HepG2 (cell line): ENCODE measurements around the gene LRRC8C. TPM values are rescaled to one million over a fixed set of nuclear protein-coding genes. Genes with fewer than 3 reads are reported as not detected.

Experiments used
- ATAC-seq: fragments of 200-7000 bp; cut with Tn5 transposase; 3 replicates; pipeline ENCODE4 v1.9.1; 2020; ENCODE audit warnings: mild to moderate bottlenecking, moderate library complexity
- BruUV-seq: library from RNA; stranded (reverse); fragments of 400-500 nt; replicated peaks from 2 replicates; lab custom pipeline; 2021; lab: Mats Ljungman, UMichigan
- CTCF ChIA-PET: fragments of 300-600 bp; formaldehyde crosslinking; extraction: SDS; loops from one replicate; lab custom pipeline; 2021; ENCODE audit warnings: low total read pairs, inconsistent platforms, low intra/inter-chr PET ratio; lab: Yijun Ruan, JAX
- POLR2A ChIA-PET: fragments of 350-600 bp; sonication (Branson Sonifier 250); formaldehyde crosslinking; loops from one replicate; lab custom pipeline; 2020; ENCODE audit warnings: antibody characterized with exemption, inconsistent platforms; lab: Yijun Ruan, JAX
- DNase-seq: peaks from one replicate; pipeline ENCODE4 v3.0.0-alpha.2; 2015; ENCODE audit warnings: low spot score
- FAIRE-seq: peaks from 3 replicates; lab custom pipeline; 2011; peaks lifted over from hg19 to GRCh38; lab: Jason Lieb, UNC
- H2AFZ ChIP-seq: one replicate; pipeline ENCODE4 v1.6.1; 2011; ENCODE audit warnings: low read length, inconsistent platforms
- H3K27ac ChIP-seq: fragments of 300-600 bp; 3 replicates; pipeline ENCODE4 v1.8.0; 2011; ENCODE audit warnings: mixed run types, mild to moderate bottlenecking, mixed read lengths, low read length, inconsistent platforms; ENCODE audit not compliant: insufficient read depth; ENCODE audit errors: extremely low read length
- H3K27me3 ChIP-seq, 2 experiments: fragments of 200-600 bp in 1 of 2; 2 replicates in 1 of 2; 3 replicates in 1 of 2; pipeline versions ENCODE4 v1.6.0 to v1.8.0; 2011; ENCODE audit warnings: low read length in 2 of 2, mild to moderate bottlenecking in 2 of 2, moderate library complexity in 2 of 2, inconsistent platforms in 1 of 2; ENCODE audit not compliant: insufficient read depth in 2 of 2, control insufficient read depth in 1 of 2
- H3K36me3 ChIP-seq, 2 experiments: fragments of 200-600 bp in 1 of 2; replicated peaks in 1 of 2; 2 replicates in 1 of 2; 3 replicates in 1 of 2; pipeline versions ENCODE4 v1.5.1 to v1.8.0; 2011; ENCODE audit warnings: low read length in 2 of 2, inconsistent platforms in 1 of 2; ENCODE audit not compliant: insufficient read depth in 2 of 2, control insufficient read depth in 1 of 2
- H3K4me1 ChIP-seq: 2 replicates; pipeline ENCODE4 v1.5.1; 2012; ENCODE audit warnings: low read length, inconsistent platforms; ENCODE audit not compliant: insufficient read depth
- H3K4me2 ChIP-seq: 2 replicates; pipeline ENCODE4 v1.6.0; 2011; ENCODE audit warnings: low read depth, low read length, inconsistent platforms
- H3K4me3 ChIP-seq, 3 experiments: fragments of 200-600 bp in 1 of 3; sonication (generic), shearing (Covaris generic) in 1 of 3; replicated peaks in 1 of 3; 2 replicates each; pipeline ENCODE4 v1.5.1; 2011 to 2016; ENCODE audit warnings: low read length in 3 of 3, inconsistent platforms in 2 of 3, low read depth in 2 of 3, mild to moderate bottlenecking in 2 of 3, control low read depth in 1 of 3, mixed read lengths in 1 of 3; ENCODE audit not compliant: insufficient read depth in 1 of 3
- H3K79me2 ChIP-seq: one replicate; pipeline ENCODE4 v1.6.1; 2011; ENCODE audit warnings: low read length, inconsistent platforms; ENCODE audit not compliant: insufficient read depth
- H3K9ac ChIP-seq: 2 replicates; pipeline ENCODE4 v1.6.0; 2011; ENCODE audit warnings: mild to moderate bottlenecking, low read depth, low read length, inconsistent platforms; ENCODE audit not compliant: insufficient read depth
- H3K9me3 ChIP-seq: 2 replicates; pipeline ENCODE4 v1.5.1; 2012; ENCODE audit warnings: mild to moderate bottlenecking, low read length
- H4K20me1 ChIP-seq: 2 replicates; pipeline ENCODE4 v1.6.0; 2011; ENCODE audit warnings: inconsistent platforms, mild to moderate bottlenecking, low read length, moderate library complexity; ENCODE audit not compliant: insufficient read depth
- AGO1 ChIP-seq: fragments of 200-400 bp; formaldehyde crosslinking; IDR thresholded peaks from 2 replicates; pipeline ENCODE4 v1.6.1; 2017; ENCODE audit warnings: mild to moderate bottlenecking, low read depth, low read length, moderate library complexity; ENCODE audit not compliant: poor library complexity, severe bottlenecking
- ATF7 ChIP-seq, 2 experiments: fragments of 450-650 bp in 1 of 2; sonication (generic) in 1 of 2; formaldehyde crosslinking in 1 of 2; IDR thresholded peaks; 2 replicates each; pipeline versions ENCODE4 v1.4.0 to v1.6.1; 2016 to 2020; ENCODE audit warnings: antibody characterized with exemption in 1 of 2, mild to moderate bottlenecking in 1 of 2, missing genetic modification reagents in 1 of 2
- DR1 ChIP-seq: sonication (generic); formaldehyde crosslinking; IDR thresholded peaks from 2 replicates; pipeline ENCODE4 v1.8.0; 2021; ENCODE audit warnings: mild to moderate bottlenecking, missing genetic modification reagents, inconsistent platforms
- RFX5 ChIP-seq: IDR thresholded peaks from 2 replicates; pipeline ENCODE4 v1.6.1; 2011; ENCODE audit warnings: low read depth, low read length, improper control_type of control experiment
- SIN3B ChIP-seq: fragments of 150-350 bp; IDR thresholded peaks from 2 replicates; pipeline ENCODE4 v1.6.1; 2014; ENCODE audit warnings: low read length
- ZNF225 ChIP-seq: sonication (generic); formaldehyde crosslinking; IDR thresholded peaks from 2 replicates; pipeline ENCODE4 v1.4.0; 2020; ENCODE audit warnings: mild to moderate bottlenecking, missing genetic modification reagents
- ZNF407 ChIP-seq: sonication (generic); formaldehyde crosslinking; IDR thresholded peaks from one replicate; pipeline ENCODE4 v1.5.1; 2020; ENCODE audit warnings: mild to moderate bottlenecking, missing genetic modification reagents; ENCODE audit errors: not compliant biosample characterization
- ZNF616 ChIP-seq: sonication (generic); formaldehyde crosslinking; IDR thresholded peaks from 2 replicates; pipeline ENCODE4 v1.5.0; 2020; ENCODE audit warnings: low read depth, mild to moderate bottlenecking, missing genetic modification reagents
- ZNF644 ChIP-seq: IDR thresholded peaks from 2 replicates; pipeline ENCODE4 v1.6.1; 2016; ENCODE audit warnings: low read depth
- WGBS: methylation state at CpG from one replicate; pipeline ENCODE4 v1.1.6; 2017; ENCODE audit warnings: low lambda C conversion rate; 5-methylcytosine and 5-hydroxymethylcytosine counted together
- in situ Hi-C: cut with HindIII; loops from 2 replicates; pipeline ENCODE4 v1.10.0; 2017; ENCODE audit warnings: low pct_unique_long_range_greater_than_20kb; ENCODE audit not compliant: extremely low pct_ligation_motif_present
- intact Hi-C: fragments of 100-400 bp; cut with micrococcal nuclease; formaldehyde crosslinking; loops from one replicate; pipeline ENCODE4 v1.10.0; 2022; ENCODE audit not compliant: unreplicated experiment
- polyA plus RNA-seq, 8 experiments: library from polyadenylated mRNA; depleted of rRNA in 3 of 8; stranded (reverse) in 7 of 8; unstranded in 1 of 8; fragments of >200 nt; fragmentation: Illumina TruSeq in 4 of 8; extraction: Trizol in 4 of 8; gene quantifications; 2 replicates each; pipeline versions ENCODE4 v1.2.1 to v1.2.3, GENCODE V29; 2011 to 2016; ENCODE audit warnings: low read depth in 4 of 8, missing spikeins in 1 of 8, mixed read lengths in 1 of 8; ENCODE audit not compliant: insufficient read depth in 1 of 8
- total RNA-seq, 5 experiments: library from RNA; depleted of rRNA; stranded (reverse); fragments of >200 nt; fragmentation: Illumina TruSeq; extraction: Trizol; gene quantifications; 2 replicates each; pipeline ENCODE4 v1.2.3, GENCODE V29; 2016; ENCODE audit warnings: low read depth in 1 of 5
- TF ChIP-seq, protein P1 (sequence below): sonication (generic); formaldehyde crosslinking; IDR thresholded peaks from 2 replicates; pipeline ENCODE4 v1.5.1; 2020; ENCODE audit warnings: missing genetic modification reagents, mild to moderate bottlenecking, borderline replicate concordance
- TF ChIP-seq, protein P2 (sequence below): sonication (generic); formaldehyde crosslinking; IDR thresholded peaks from 2 replicates; pipeline ENCODE4 v1.4.0; 2020; ENCODE audit warnings: missing genetic modification reagents

Gene LRRC8C
- total and polyA plus RNA-seq, 2 of the 13 experiments (the other 11 are each of a cell fraction or from before 2014, with no cell fraction given): 0.22 to 0.32 TPM

DNA sequence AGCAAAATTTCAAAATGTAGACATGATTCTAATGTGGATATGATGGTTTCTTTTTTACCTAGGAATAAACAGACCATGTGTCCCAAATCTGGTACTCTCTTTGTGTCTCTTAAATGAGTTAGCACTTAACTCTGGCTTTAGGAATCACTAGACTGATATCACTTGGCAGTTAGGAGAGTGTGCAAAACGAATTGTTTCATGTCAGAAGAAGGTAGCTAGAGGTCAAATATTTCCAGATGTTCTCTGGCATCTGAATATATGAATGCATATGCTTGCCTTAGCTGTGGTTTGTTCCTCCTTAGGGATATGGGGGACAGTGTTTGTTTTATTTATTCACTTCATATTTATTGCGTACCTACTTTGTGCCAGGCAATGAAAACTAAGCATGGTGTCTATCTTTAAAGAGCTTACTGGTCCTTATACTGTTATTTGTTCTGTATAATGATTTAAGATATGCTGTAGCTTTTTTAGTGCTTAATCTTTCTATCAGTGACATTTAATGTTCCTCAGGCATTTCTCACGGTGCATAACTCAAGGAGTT lies 65.2 kb downstream of the LRRC8C start:
- H3K27ac ChIP-seq: no peak overlapping the region
- no peaks in the 10 kb centered on the region for H3K36me3 ChIP-seq
- TF ChIP-seq ATF7 (IDR thresholded peaks at IDR 0.05) (no peak), ATF7 (CRISPR knock-in tag; IDR thresholded peaks at IDR 0.05) (no peak), ZNF616 (CRISPR knock-in tag) (no peak), AGO1 (no peak), DR1 (CRISPR knock-in tag) (no peak), ZNF225 (CRISPR knock-in tag) (no peak), RFX5 (no peak), SIN3B (no peak), ZNF644 (no peak), ZNF407 (CRISPR knock-in tag) (no peak)
- TF ChIP-seq, protein P1, sequence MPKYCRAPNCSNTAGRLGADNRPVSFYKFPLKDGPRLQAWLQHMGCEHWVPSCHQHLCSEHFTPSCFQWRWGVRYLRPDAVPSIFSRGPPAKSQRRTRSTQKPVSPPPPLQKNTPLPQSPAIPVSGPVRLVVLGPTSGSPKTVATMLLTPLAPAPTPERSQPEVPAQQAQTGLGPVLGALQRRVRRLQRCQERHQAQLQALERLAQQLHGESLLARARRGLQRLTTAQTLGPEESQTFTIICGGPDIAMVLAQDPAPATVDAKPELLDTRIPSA (CRISPR knock-in tag): no peak
- TF ChIP-seq, protein P2, sequence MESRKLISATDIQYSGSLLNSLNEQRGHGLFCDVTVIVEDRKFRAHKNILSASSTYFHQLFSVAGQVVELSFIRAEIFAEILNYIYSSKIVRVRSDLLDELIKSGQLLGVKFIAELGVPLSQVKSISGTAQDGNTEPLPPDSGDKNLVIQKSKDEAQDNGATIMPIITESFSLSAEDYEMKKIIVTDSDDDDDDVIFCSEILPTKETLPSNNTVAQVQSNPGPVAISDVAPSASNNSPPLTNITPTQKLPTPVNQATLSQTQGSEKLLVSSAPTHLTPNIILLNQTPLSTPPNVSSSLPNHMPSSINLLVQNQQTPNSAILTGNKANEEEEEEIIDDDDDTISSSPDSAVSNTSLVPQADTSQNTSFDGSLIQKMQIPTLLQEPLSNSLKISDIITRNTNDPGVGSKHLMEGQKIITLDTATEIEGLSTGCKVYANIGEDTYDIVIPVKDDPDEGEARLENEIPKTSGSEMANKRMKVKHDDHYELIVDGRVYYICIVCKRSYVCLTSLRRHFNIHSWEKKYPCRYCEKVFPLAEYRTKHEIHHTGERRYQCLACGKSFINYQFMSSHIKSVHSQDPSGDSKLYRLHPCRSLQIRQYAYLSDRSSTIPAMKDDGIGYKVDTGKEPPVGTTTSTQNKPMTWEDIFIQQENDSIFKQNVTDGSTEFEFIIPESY: no peak
- TF ChIP-seq, all 625 proteins: peak for 0
- H3K4me2 ChIP-seq: no peak overlapping the region
- 14% methylated on average over 3 of the region's 3 CpGs for WGBS
- POLR2A ChIA-PET: no interaction called here
- H3K4me1 ChIP-seq: no peaks in the 10 kb centered on the region
- H3K79me2 ChIP-seq: no peaks in the 10 kb centered on the region
- no peak overlapping the region for H3K9ac ChIP-seq
- DNase-seq (no peak), FAIRE-seq (no peak), ATAC-seq (no peak)
- BruUV-seq: no TSS peak
- H3K27me3 ChIP-seq: no peaks in the 10 kb centered on the region
- no peaks in the 10 kb centered on the region for H3K9me3 ChIP-seq
- CTCF ChIA-PET: no interaction called here
- no peak overlapping the region for H2AFZ ChIP-seq
- H4K20me1 ChIP-seq: no peaks in the 10 kb centered on the region
- intact Hi-C loops: no loop called here
- in situ Hi-C loops: no loop called here
- no peak overlapping the region for H3K4me3 ChIP-seq
